SK-N-SH treated with all-trans-retinoic acid at 6 μM for 48 hours (cell line): ENCODE results near the gene HRH2.

Source experiments
- ATAC-seq: fragments of 200-7000 bp; cut with Tn5 transposase; 3 replicates; pipeline ENCODE4 v1.9.1; 2020; ENCODE audit warnings: mild to moderate bottlenecking, moderate library complexity
- ARNTL ChIP-seq: fragments of 450-650 bp; formaldehyde crosslinking; IDR thresholded peaks from 2 replicates; pipeline ENCODE4 v1.5.0; 2020; ENCODE audit warnings: low read depth, mild to moderate bottlenecking, moderate library complexity, borderline replicate concordance
- BACH2 ChIP-seq: fragments of 250-450 bp; sonication (Bioruptor Pico); IDR thresholded peaks from 2 replicates; pipeline ENCODE4 v1.9.0; 2021; ENCODE audit warnings: mild to moderate bottlenecking, borderline replicate concordance
- CSDC2 ChIP-seq: fragments of 250-450 bp; sonication (Bioruptor Pico); IDR thresholded peaks from 2 replicates; pipeline ENCODE4 v1.5.0; 2020; ENCODE audit warnings: mild to moderate bottlenecking, moderate library complexity
- ESRRG ChIP-seq: fragments of 250-450 bp; sonication (Bioruptor Pico); IDR thresholded peaks from 2 replicates; pipeline ENCODE4 v1.6.1; 2021; ENCODE audit warnings: mild to moderate bottlenecking
- GLIS3 ChIP-seq: fragments of 250-450 bp; sonication (Bioruptor Pico); IDR thresholded peaks from 2 replicates; pipeline ENCODE4 v1.5.0; 2020; ENCODE audit warnings: mild to moderate bottlenecking, moderate library complexity
- ISL1 ChIP-seq: fragments of 250-450 bp; sonication (Bioruptor Pico); IDR thresholded peaks from 2 replicates; pipeline ENCODE4 v2.1.2; 2022; ENCODE audit warnings: mild to moderate bottlenecking, moderate library complexity
- OSR1 ChIP-seq: fragments of 250-450 bp; sonication (Bioruptor Pico); IDR thresholded peaks from 2 replicates; pipeline ENCODE4 v1.8.0; 2022; ENCODE audit warnings: moderate library complexity, mild to moderate bottlenecking, inconsistent platforms
- PPARA ChIP-seq: fragments of 250-450 bp; sonication (Bioruptor Pico); IDR thresholded peaks from 2 replicates; pipeline ENCODE4 v1.5.0; 2020; ENCODE audit warnings: mild to moderate bottlenecking, borderline replicate concordance
- RARB ChIP-seq: fragments of 250-450 bp; sonication (Bioruptor Pico); IDR thresholded peaks from 2 replicates; pipeline ENCODE4 v1.8.0; 2021; ENCODE audit warnings: mild to moderate bottlenecking, moderate library complexity
- TCF4 ChIP-seq: fragments of 250-450 bp; sonication (Bioruptor Pico); IDR thresholded peaks from 2 replicates; pipeline ENCODE4 v1.8.0; 2021; ENCODE audit warnings: mild to moderate bottlenecking, moderate library complexity, borderline replicate concordance
- ZC3H10 ChIP-seq: fragments of 250-450 bp; sonication (Bioruptor Pico); IDR thresholded peaks from 2 replicates; pipeline ENCODE4 v1.5.1; 2021; ENCODE audit warnings: mild to moderate bottlenecking, moderate library complexity
- ZFP3 ChIP-seq: fragments of 250-450 bp; sonication (Bioruptor Pico); IDR thresholded peaks from 2 replicates; pipeline ENCODE4 v1.5.0; 2020; ENCODE audit warnings: mild to moderate bottlenecking, moderate library complexity
- ZNF565 ChIP-seq: fragments of 450-650 bp; formaldehyde crosslinking; conservative IDR thresholded peaks from 2 replicates; pipeline ENCODE4 v1.5.0; 2020; ENCODE audit warnings: low read depth, mild to moderate bottlenecking, moderate library complexity
- ZNF70 ChIP-seq: fragments of 450-650 bp; formaldehyde crosslinking; IDR thresholded peaks from 2 replicates; pipeline ENCODE4 v1.5.0; 2020; ENCODE audit warnings: mild to moderate bottlenecking, moderate library complexity
- ZNF8 ChIP-seq: fragments of 450-650 bp; formaldehyde crosslinking; IDR thresholded peaks from 2 replicates; pipeline ENCODE4 v1.5.0; 2020; ENCODE audit warnings: mild to moderate bottlenecking, moderate library complexity
- TF ChIP-seq, protein P1 (sequence below): fragments of 250-450 bp; sonication (Bioruptor Pico); IDR thresholded peaks from 2 replicates; pipeline ENCODE4 v1.5.0; 2020; ENCODE audit warnings: mild to moderate bottlenecking, moderate library complexity
- TF ChIP-seq, protein P2 (sequence below): fragments of 250-450 bp; sonication (Bioruptor Pico); IDR thresholded peaks from 2 replicates; pipeline ENCODE4 v1.5.1; 2020; ENCODE audit warnings: low read depth, mild to moderate bottlenecking, moderate library complexity
- TF ChIP-seq, protein P3 (sequence below): fragments of 250-450 bp; sonication (Bioruptor Pico); IDR thresholded peaks from 2 replicates; pipeline ENCODE4 v1.5.1; 2021; ENCODE audit warnings: mild to moderate bottlenecking, moderate library complexity
- TF ChIP-seq, protein P4 (sequence below): fragments of 250-450 bp; sonication (Bioruptor Pico); IDR thresholded peaks from 2 replicates; pipeline ENCODE4 v1.8.0; 2020; ENCODE audit warnings: mild to moderate bottlenecking, moderate library complexity, borderline replicate concordance

Gene HRH2

DNA sequence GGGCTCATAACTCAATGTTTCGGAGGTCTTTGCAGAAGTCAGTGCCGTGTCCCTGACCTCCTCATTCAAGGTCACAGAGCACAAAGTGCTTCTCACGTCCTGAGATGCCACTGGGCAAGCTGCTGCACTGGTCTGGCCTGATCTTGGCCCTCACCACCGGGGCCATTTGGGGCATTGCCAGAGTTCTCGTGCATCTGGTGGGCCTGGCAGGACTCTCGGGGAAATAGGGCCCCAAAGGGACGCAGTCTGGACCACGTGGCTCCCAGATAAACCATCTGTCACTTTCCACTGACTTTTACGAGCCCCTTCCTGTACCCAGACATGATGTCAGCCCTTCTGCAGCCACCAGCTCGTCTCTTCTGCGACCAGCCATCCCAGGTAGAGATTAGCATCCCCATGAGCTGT, 54.8 kb downstream of the HRH2 start:
- TF ChIP-seq ZNF70 (CRISPR knock-in tag) (no peak), ARNTL (no peak), ESRRG (CRISPR knock-in tag) (no peak), ZNF565 (CRISPR knock-in tag) (no peak), TCF4 (CRISPR knock-in tag) (no peak), PPARA (CRISPR knock-in tag) (no peak), ZFP3 (no peak), BACH2 (no peak), CSDC2 (CRISPR knock-in tag) (no peak), GLIS3 (no peak), RARB (no peak), ZNF8 (no peak), ISL1 (no peak), ZC3H10 (no peak), OSR1 (no peak)
- TF ChIP-seq, protein P1, sequence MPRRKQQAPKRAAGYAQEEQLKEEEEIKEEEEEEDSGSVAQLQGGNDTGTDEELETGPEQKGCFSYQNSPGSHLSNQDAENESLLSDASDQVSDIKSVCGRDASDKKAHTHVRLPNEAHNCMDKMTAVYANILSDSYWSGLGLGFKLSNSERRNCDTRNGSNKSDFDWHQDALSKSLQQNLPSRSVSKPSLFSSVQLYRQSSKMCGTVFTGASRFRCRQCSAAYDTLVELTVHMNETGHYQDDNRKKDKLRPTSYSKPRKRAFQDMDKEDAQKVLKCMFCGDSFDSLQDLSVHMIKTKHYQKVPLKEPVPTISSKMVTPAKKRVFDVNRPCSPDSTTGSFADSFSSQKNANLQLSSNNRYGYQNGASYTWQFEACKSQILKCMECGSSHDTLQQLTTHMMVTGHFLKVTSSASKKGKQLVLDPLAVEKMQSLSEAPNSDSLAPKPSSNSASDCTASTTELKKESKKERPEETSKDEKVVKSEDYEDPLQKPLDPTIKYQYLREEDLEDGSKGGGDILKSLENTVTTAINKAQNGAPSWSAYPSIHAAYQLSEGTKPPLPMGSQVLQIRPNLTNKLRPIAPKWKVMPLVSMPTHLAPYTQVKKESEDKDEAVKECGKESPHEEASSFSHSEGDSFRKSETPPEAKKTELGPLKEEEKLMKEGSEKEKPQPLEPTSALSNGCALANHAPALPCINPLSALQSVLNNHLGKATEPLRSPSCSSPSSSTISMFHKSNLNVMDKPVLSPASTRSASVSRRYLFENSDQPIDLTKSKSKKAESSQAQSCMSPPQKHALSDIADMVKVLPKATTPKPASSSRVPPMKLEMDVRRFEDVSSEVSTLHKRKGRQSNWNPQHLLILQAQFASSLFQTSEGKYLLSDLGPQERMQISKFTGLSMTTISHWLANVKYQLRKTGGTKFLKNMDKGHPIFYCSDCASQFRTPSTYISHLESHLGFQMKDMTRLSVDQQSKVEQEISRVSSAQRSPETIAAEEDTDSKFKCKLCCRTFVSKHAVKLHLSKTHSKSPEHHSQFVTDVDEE (CRISPR knock-in tag): no peak
- TF ChIP-seq, protein P2, sequence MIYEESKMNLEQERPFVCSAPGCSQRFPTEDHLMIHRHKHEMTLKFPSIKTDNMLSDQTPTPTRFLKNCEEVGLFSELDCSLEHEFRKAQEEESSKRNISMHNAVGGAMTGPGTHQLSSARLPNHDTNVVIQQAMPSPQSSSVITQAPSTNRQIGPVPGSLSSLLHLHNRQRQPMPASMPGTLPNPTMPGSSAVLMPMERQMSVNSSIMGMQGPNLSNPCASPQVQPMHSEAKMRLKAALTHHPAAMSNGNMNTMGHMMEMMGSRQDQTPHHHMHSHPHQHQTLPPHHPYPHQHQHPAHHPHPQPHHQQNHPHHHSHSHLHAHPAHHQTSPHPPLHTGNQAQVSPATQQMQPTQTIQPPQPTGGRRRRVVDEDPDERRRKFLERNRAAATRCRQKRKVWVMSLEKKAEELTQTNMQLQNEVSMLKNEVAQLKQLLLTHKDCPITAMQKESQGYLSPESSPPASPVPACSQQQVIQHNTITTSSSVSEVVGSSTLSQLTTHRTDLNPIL: no peak
- TF ChIP-seq, protein P3, sequence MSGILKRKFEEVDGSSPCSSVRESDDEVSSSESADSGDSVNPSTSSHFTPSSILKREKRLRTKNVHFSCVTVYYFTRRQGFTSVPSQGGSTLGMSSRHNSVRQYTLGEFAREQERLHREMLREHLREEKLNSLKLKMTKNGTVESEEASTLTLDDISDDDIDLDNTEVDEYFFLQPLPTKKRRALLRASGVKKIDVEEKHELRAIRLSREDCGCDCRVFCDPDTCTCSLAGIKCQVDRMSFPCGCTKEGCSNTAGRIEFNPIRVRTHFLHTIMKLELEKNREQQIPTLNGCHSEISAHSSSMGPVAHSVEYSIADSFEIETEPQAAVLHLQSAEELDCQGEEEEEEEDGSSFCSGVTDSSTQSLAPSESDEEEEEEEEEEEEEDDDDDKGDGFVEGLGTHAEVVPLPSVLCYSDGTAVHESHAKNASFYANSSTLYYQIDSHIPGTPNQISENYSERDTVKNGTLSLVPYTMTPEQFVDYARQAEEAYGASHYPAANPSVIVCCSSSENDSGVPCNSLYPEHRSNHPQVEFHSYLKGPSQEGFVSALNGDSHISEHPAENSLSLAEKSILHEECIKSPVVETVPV (CRISPR knock-in tag): no peak
- TF ChIP-seq, protein P4, sequence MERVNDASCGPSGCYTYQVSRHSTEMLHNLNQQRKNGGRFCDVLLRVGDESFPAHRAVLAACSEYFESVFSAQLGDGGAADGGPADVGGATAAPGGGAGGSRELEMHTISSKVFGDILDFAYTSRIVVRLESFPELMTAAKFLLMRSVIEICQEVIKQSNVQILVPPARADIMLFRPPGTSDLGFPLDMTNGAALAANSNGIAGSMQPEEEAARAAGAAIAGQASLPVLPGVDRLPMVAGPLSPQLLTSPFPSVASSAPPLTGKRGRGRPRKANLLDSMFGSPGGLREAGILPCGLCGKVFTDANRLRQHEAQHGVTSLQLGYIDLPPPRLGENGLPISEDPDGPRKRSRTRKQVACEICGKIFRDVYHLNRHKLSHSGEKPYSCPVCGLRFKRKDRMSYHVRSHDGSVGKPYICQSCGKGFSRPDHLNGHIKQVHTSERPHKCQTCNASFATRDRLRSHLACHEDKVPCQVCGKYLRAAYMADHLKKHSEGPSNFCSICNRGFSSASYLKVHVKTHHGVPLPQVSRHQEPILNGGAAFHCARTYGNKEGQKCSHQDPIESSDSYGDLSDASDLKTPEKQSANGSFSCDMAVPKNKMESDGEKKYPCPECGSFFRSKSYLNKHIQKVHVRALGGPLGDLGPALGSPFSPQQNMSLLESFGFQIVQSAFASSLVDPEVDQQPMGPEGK (CRISPR knock-in tag): no peak
- TF ChIP-seq, all 23 proteins: peak for 0
- ATAC-seq: no peak

DNA sequence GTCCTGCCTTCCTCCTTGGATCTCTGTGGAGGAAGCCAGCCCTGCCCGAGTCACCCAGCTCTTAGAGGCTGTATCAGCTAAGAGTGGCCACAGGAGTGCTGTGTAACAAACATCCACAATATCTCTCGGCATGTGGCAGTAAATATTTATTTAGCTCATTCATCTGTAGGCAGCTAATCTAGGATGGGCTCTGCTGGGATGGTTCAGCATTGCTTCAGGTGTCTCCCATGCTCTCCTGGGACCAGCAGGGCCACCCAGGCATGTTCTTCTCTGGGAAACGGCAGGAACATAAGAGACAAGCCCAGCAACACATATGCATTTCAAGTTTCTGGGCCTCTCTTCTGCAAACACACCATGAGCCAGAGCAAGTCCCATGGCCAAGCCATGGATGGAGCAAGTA, 56.1 kb downstream of the HRH2 start:
- no peak for ATAC-seq
- TF ChIP-seq PPARA (CRISPR knock-in tag): no peak

DNA sequence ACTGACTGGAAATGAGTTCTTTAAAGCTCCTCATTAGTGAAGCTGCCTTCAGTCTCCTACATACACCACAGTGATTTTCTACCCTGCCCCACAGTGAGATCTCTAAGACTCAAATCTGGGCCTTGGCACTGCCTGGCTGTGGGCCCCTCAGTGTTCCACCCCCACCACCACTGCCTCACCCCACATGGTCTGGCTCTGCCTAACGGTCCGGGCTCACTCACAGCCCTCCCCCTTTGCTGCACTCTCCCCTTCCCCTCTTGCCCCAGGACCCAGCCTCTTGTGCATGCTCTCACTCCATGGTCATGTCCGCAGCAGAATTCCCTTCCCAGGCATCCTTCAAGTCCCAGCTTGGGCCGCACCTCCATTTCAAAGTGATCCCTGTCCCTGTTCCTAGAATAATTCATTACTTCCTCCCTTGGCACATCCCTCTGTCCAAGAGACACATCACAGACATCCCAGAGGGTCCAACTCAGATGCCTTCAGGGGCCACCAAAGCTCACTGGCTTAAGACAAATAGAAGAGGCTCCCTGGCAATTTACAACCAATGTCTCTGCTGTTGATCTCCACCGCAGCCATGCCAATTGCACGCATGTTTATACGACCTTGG, 56.7 kb downstream of the HRH2 start:
- no peak for ATAC-seq
- TF ChIP-seq ZNF565 (CRISPR knock-in tag): no peak
- TF ChIP-seq, protein P1 (CRISPR knock-in tag): no peak
- TF ChIP-seq PPARA (CRISPR knock-in tag): no peak
- TF ChIP-seq OSR1: no peak
- no peak for TF ChIP-seq CSDC2 (CRISPR knock-in tag)
- TF ChIP-seq ZFP3: no peak
